A673 (cell line): ENCODE measurements around the gene MTR.

ENCODE experiments used
- EZH2 ChIP-seq: fragments of 200-600 bp; sonication (generic); IDR thresholded peaks from 2 replicates; pipeline ENCODE4 v1.6.1; 2017; ENCODE audit warnings: borderline replicate concordance, low read depth, mild to moderate bottlenecking, mixed read lengths, antibody characterized with exemption, low read length; ENCODE audit not compliant: poor library complexity, severe bottlenecking
- TF ChIP-seq, protein P1 (sequence below): fragments of 300-800, 200-600 bp; sonication (generic); conservative IDR thresholded peaks from 2 replicates; pipeline ENCODE4 v1.5.1; 2017; ENCODE audit warnings: low read depth, mild to moderate bottlenecking, antibody characterized with exemption, low read length, moderate library complexity, mixed read lengths

DNA sequence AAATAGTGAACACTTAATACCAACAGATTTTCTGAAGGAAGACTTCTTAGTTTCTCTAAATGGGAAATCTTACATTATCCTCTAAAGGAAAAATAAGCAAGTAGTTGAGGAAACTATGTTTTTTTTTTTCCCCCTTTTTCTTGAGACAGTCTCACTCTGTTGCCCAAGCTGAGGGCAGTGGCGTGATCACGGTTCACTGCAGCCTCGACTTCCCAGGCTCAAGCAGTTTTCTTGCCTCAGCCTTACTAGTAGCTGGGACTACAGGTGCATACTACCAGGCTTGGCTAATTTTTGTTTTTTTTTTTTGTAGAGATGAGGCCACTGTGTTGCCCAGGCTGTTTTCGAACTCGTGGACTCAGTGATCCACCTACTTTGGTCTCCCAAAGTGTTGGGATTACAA lies 3.9 kb downstream of the MTR start:
- TF ChIP-seq, protein P1, sequence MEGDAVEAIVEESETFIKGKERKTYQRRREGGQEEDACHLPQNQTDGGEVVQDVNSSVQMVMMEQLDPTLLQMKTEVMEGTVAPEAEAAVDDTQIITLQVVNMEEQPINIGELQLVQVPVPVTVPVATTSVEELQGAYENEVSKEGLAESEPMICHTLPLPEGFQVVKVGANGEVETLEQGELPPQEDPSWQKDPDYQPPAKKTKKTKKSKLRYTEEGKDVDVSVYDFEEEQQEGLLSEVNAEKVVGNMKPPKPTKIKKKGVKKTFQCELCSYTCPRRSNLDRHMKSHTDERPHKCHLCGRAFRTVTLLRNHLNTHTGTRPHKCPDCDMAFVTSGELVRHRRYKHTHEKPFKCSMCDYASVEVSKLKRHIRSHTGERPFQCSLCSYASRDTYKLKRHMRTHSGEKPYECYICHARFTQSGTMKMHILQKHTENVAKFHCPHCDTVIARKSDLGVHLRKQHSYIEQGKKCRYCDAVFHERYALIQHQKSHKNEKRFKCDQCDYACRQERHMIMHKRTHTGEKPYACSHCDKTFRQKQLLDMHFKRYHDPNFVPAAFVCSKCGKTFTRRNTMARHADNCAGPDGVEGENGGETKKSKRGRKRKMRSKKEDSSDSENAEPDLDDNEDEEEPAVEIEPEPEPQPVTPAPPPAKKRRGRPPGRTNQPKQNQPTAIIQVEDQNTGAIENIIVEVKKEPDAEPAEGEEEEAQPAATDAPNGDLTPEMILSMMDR: no peak
- TF ChIP-seq EZH2: no peak
